Stimulated activated memory B cell treated with anti-CD40 and anti-IgM and Interleukin-4, amounts not matched to agents 10 μg/mL and 1 μg/mL and 100 μg/mL, for 72 hours (primary cell): ENCODE results near the gene NFATC2IP.
"Not testable (repeated sequence)": the region's sequence is repeated elsewhere in the genome, so short reads cannot be mapped to it uniquely, and the experiment has no call there.

Experiments
- ATAC-seq: fragments of 150-1000 bp; cut with Tn5 transposase; 2 replicates; pipeline ENCODE4 v1.10.0; 2021
- H3K27ac Mint-ChIP-seq: one replicate; pipeline ENCODE4 v1.8.0; 2022; ENCODE audit warnings: mild to moderate bottlenecking, mixed read lengths
- H3K27me3 Mint-ChIP-seq: one replicate; pipeline ENCODE4 v1.8.0; 2022; ENCODE audit warnings: mixed read lengths
- H3K36me3 Mint-ChIP-seq: one replicate; pipeline ENCODE4 v1.8.0; 2022; ENCODE audit warnings: mixed read lengths
- H3K4me1 Mint-ChIP-seq: one replicate; pipeline ENCODE4 v1.8.0; 2022; ENCODE audit warnings: mixed read lengths
- H3K4me3 Mint-ChIP-seq: one replicate; pipeline ENCODE4 v1.8.0; 2022; ENCODE audit warnings: mild to moderate bottlenecking, moderate library complexity, mixed read lengths
- H3K9me3 Mint-ChIP-seq: one replicate; pipeline ENCODE4 v1.8.0; 2022; ENCODE audit warnings: mixed read lengths

Gene NFATC2IP

DNA sequence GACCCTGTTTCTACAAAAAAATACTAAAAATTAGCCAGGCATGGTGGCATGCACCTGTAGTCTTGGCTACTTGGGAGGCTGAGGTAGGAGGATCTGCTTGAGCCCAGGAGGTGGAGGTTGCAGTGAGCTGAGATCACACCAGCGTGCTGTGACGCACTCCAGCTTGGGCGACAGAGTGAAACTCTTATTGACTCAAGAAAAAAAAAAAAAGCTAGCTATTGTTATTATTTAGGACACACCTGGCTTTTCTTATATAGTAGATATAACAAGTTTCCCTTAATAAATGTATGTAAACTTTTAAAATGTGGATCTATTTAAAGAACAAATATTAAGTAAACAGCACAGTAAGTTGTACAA lies 27.5 kb upstream of the NFATC2IP start:
- peaks cover 36% of the 10 kb centered on the region for H3K4me1 Mint-ChIP-seq
- no peak for ATAC-seq

DNA sequence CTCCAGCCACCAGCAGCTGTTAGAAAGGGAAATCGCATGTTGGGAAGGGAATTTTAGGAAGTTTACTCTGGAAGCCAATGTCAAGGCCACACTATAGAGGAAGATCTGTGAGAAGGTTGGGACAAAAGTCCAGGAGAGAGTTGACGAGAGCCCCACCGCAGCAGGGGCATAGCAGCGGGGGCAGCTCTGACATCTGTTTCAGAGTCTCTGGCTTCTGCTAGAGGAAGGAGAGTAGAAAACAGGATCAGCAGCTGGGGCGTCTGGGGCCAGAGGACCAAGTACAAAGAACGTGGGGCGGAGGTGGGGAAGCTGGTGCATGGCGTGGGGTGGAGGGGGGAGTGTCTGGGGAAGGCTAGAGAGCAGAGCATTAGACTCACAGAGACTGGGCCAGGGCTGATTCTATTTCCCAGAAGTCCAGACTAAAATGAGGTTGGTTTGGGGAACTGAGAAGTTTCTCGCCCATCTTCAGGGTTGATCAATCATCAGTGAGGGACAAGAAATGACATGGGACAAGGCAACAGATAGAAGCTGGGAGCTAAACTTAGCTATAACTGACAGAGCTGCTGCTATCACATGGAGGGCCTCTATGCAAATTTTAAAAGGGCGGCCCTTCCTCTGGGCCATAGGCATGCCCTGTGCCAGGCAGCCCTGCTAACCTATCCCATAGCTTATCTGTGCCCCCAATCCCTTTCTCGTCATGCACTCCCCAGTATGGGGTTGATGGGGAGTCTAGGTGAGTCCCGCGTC lies 26.9 kb upstream of the NFATC2IP start:
- Mint-ChIP-seq H3K27ac (peak overlapping the region; percentile 94), H3K27me3 (no peaks in the 10 kb centered on the region), H3K36me3 (peaks cover 19% of the 10 kb centered on the region), H3K4me3 (peak overlapping the region; percentile 93), H3K4me1 (peaks cover 36% of the 10 kb centered on the region), H3K9me3 (no peaks in the 10 kb centered on the region)
- peak; percentile 85 for ATAC-seq

More for the DNA sequence above, 27.5 kb upstream of the NFATC2IP start:
- no peaks in the 10 kb centered on the region for H3K9me3 Mint-ChIP-seq
- H3K4me3 Mint-ChIP-seq = peak overlapping the region; percentile 93
- H3K27ac Mint-ChIP-seq = peak overlapping the region; percentile 94
- no peaks in the 10 kb centered on the region for H3K27me3 Mint-ChIP-seq
- H3K36me3 Mint-ChIP-seq = peaks cover 20% of the 10 kb centered on the region

- no peak for ATAC-seq
- H3K4me1 Mint-ChIP-seq = peaks cover 36% of the 10 kb centered on the region
- H3K9me3 Mint-ChIP-seq = no peaks in the 10 kb centered on the region
- peak overlapping the region; percentile 94 for H3K27ac Mint-ChIP-seq
- H3K27me3 Mint-ChIP-seq = no peaks in the 10 kb centered on the region
- H3K4me3 Mint-ChIP-seq = peak overlapping the region; percentile 93
- H3K36me3 Mint-ChIP-seq = peaks cover 14% of the 10 kb centered on the region
These were observed 26.4 kb upstream of the NFATC2IP start for GRCh38 chr16:28924399-28924761.

GRCh38 chr16:28924762-28925385 lies 25.9 kb upstream of the NFATC2IP start, which contains the start of gene RABEP2:
Gene RABEP2 (minus strand): TSS chr16:28925238. CDS start chr16:28925163, 75 bp downstream.
- H3K27ac Mint-ChIP-seq = peak within 1 kb of the TSS; percentile 94
- ATAC-seq = peak; percentile 82
- H3K9me3 Mint-ChIP-seq = no peaks in the 10 kb centered on the region
- peak within 1 kb of the TSS; percentile 93 for H3K4me3 Mint-ChIP-seq
- peaks cover 9% of the 10 kb centered on the region for H3K36me3 Mint-ChIP-seq
- peaks cover 36% of the 10 kb centered on the region for H3K4me1 Mint-ChIP-seq
- no peaks in the 10 kb centered on the region for H3K27me3 Mint-ChIP-seq

DNA sequence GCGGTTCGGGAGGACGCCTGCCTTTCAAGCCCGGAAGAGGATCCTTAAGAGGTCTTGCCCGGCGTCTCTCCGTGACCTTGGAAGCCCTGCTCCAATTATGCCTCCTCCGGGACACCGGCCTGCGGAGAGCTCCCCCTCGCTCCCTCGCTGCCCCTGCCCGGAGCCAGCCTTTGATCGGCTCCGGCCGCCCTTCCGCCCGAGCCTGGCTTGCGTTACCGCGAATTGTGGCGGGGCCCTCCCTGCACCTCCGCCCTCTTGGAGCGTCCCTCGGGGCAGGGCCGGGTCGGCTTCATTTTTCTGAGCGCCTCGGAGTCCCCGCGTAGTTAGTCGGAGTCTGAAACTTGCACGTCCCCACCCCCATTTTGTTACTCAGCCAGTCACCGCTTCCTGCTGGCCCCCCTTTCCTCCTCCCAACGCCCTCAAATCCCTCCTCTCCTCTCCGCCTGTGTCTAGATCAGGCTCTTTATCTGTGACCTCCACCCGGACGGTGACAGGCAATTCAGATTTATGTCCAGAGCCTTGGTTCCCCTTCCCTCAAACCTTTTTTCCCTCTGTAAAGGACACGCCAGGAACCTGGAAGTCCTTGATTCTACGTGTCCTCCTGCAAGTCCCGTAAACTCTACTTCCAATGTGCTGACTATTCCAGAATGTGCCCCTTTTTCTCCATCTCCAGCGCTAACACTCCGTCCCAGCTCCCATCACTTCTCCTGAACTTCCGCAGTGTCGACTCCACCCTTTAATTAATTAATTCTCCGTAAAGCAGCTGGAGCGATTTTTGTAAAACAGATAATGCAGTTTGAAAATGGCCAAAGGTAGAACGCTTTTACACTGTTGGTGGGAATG lies 25.1 kb upstream of the NFATC2IP start:
- H3K36me3 Mint-ChIP-seq = peaks cover 7% of the 10 kb centered on the region
- H3K9me3 Mint-ChIP-seq = no peaks in the 10 kb centered on the region
- H3K4me3 Mint-ChIP-seq = peak overlapping the region; percentile 93
- ATAC-seq = peak; percentile 64
- H3K4me1 Mint-ChIP-seq = peaks cover 43% of the 10 kb centered on the region
- no peaks in the 10 kb centered on the region for H3K27me3 Mint-ChIP-seq
- H3K27ac Mint-ChIP-seq = peak overlapping the region; percentile 94

- not testable (repeated sequence) for H3K27me3 Mint-ChIP-seq, H3K9me3 Mint-ChIP-seq, H3K36me3 Mint-ChIP-seq, ATAC-seq
- H3K4me3 Mint-ChIP-seq = peak overlapping the region; percentile 93
- H3K4me1 Mint-ChIP-seq = peaks cover 46% of the 10 kb centered on the region
- peak overlapping the region; percentile 94 for H3K27ac Mint-ChIP-seq
These were observed 24.5 kb upstream of the NFATC2IP start for GRCh38 chr16:28926284-28926683.

DNA sequence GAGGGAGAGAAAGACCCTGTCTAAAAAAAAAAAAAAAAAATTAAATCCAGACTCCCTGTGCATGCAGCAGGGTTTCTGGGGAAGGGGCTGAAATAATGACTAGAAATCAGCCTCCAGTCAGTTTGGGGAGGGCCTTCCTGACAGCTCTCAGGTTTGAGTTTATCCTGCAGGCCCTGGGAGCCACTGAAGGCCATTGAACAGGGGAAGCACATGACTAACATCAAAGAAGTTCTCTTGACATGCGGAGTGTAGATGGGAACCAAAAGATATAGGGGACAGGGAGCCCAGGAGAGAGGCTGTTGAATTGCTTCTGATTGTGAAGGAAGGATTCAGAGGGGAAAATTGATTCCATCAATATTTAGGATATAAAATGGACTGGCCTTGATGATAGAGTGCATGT lies 22.9 kb upstream of the NFATC2IP start:
- Mint-ChIP-seq H3K9me3 (no peaks in the 10 kb centered on the region), H3K27me3 (no peaks in the 10 kb centered on the region), H3K36me3 (peaks cover 12% of the 10 kb centered on the region), H3K4me1 (peaks cover 46% of the 10 kb centered on the region), H3K4me3 (no peak overlapping the region), H3K27ac (peak overlapping the region; percentile 42)
- no peak for ATAC-seq

GRCh38 chr16:28930203-28930602 lies 20.5 kb upstream of the NFATC2IP start:
- peaks cover 46% of the 10 kb centered on the region for H3K4me1 Mint-ChIP-seq
- H3K9me3 Mint-ChIP-seq = no peaks in the 10 kb centered on the region
- no peak for ATAC-seq
- no peak overlapping the region for H3K4me3 Mint-ChIP-seq
- peaks cover 31% of the 10 kb centered on the region for H3K36me3 Mint-ChIP-seq
- H3K27me3 Mint-ChIP-seq = no peaks in the 10 kb centered on the region
- H3K27ac Mint-ChIP-seq = peak overlapping the region; percentile 94

DNA sequence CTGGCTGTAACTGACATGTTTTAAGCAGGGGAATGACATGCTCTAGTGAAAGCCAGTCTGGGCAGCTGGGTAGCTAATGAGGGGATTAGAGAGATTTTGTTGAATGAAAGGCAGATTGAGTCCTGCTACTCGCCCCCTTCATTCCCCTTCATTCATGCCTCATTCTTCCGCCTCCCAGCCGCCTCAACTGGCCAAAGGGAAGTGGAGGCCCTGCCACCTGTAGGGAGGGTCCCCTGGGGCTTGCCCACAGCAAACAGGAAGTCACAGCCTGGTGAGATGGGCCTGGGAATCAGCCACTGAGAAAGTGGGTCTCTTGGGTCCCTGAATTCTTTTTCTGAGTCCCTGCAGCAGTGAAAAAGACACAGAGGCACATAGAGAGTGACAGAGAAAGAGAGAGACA lies 20.1 kb upstream of the NFATC2IP start:
- Mint-ChIP-seq H3K9me3 (no peaks in the 10 kb centered on the region), H3K36me3 (peaks cover 36% of the 10 kb centered on the region), H3K27ac (peak overlapping the region; percentile 94), H3K4me3 (peak overlapping the region; percentile 66), H3K27me3 (no peaks in the 10 kb centered on the region), H3K4me1 (peaks cover 51% of the 10 kb centered on the region)
- ATAC-seq = peak; percentile 83

DNA sequence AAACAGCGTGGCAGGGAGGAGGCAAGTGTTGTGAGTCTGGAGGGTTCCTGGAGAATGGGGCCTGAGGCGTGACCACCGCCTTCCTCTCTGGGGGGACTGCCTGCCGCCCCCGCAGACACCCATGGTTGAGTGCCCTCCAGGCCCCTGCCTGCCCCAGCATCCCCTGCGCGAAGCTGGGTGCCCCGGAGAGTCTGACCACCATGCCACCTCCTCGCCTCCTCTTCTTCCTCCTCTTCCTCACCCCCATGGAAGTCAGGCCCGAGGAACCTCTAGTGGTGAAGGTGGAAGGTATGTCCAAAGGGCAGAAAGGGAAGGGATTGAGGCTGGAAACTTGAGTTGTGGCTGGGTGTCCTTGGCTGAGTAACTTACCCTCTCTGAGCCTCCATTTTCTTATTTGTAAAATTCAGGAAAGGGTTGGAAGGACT lies 18.9 kb upstream of the NFATC2IP start, which contains the start of gene CD19:
TSS of gene CD19 (plus strand) at position 171 of the 425 bp plus-strand sequence. CDS start at position 201, 30 bp downstream.
- Mint-ChIP-seq H3K4me1 (peaks cover 62% of the 10 kb centered on the region), H3K27me3 (no peaks in the 10 kb centered on the region), H3K4me3 (peak within 1 kb of the TSS; percentile 98), H3K9me3 (no peaks in the 10 kb centered on the region), H3K36me3 (peaks cover 47% of the 10 kb centered on the region), H3K27ac (peak within 1 kb of the TSS; percentile 94)
- ATAC-seq = peak; percentile 84

DNA sequence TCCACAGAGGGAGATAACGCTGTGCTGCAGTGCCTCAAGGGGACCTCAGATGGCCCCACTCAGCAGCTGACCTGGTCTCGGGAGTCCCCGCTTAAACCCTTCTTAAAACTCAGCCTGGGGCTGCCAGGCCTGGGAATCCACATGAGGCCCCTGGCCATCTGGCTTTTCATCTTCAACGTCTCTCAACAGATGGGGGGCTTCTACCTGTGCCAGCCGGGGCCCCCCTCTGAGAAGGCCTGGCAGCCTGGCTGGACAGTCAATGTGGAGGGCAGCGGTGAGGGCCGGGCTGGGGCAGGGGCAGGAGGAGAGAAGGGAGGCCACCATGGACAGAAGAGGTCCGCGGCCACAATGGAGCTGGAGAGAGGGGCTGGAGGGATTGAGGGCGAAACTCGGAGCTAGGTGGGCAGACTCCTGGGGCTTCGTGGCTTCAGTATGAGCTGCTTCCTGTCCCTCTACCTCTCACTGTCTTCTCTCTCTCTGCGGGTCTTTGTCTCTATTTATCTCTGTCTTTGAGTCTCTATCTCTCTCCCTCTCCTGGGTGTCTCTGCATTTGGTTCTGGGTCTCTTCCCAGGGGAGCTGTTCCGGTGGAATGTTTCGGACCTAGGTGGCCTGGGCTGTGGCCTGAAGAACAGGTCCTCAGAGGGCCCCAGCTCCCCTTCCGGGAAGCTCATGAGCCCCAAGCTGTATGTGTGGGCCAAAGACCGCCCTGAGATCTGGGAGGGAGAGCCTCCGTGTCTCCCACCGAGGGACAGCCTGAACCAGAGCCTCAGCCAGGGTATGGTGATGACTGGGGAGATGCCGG lies 18.2 kb upstream of the NFATC2IP start:
- no peaks in the 10 kb centered on the region for H3K9me3 Mint-ChIP-seq
- ATAC-seq = peak; percentile 42
- peaks cover 65% of the 10 kb centered on the region for H3K4me1 Mint-ChIP-seq
- H3K27ac Mint-ChIP-seq = peak overlapping the region; percentile 94
- peak overlapping the region; percentile 98 for H3K4me3 Mint-ChIP-seq
- no peaks in the 10 kb centered on the region for H3K27me3 Mint-ChIP-seq
- H3K36me3 Mint-ChIP-seq = peaks cover 54% of the 10 kb centered on the region

- Mint-ChIP-seq H3K27ac (peak overlapping the region; percentile 94), H3K9me3 (no peaks in the 10 kb centered on the region), H3K4me3 (peak overlapping the region; percentile 98), H3K27me3 (no peaks in the 10 kb centered on the region), H3K36me3 (peaks cover 61% of the 10 kb centered on the region), H3K4me1 (peaks cover 65% of the 10 kb centered on the region)
- no peak for ATAC-seq
These were observed 17.6 kb upstream of the NFATC2IP start for GRCh38 chr16:28933171-28933570.

DNA sequence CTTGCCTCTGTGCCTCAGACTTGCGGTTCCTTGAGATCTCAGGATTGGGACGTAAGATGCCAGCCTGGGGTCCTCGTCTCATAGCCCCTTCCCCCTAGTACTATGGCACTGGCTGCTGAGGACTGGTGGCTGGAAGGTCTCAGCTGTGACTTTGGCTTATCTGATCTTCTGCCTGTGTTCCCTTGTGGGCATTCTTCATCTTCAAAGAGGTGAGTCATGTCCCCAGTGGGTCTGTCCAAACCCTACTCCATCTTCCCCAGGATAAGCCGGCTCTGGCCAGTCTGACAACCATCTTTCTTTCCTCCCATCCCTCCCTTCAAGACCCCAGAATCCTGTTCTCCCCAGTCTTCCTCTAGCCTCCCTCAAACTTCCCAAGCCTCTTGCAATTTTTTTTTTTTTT lies 15.4 kb upstream of the NFATC2IP start:
- no peak for ATAC-seq
- no peaks in the 10 kb centered on the region for H3K9me3 Mint-ChIP-seq
- H3K27me3 Mint-ChIP-seq = no peaks in the 10 kb centered on the region
- peaks cover 71% of the 10 kb centered on the region for H3K4me1 Mint-ChIP-seq
- peaks cover 74% of the 10 kb centered on the region for H3K36me3 Mint-ChIP-seq
- peak overlapping the region; percentile 94 for H3K27ac Mint-ChIP-seq
- H3K4me3 Mint-ChIP-seq = peak overlapping the region; percentile 15

DNA sequence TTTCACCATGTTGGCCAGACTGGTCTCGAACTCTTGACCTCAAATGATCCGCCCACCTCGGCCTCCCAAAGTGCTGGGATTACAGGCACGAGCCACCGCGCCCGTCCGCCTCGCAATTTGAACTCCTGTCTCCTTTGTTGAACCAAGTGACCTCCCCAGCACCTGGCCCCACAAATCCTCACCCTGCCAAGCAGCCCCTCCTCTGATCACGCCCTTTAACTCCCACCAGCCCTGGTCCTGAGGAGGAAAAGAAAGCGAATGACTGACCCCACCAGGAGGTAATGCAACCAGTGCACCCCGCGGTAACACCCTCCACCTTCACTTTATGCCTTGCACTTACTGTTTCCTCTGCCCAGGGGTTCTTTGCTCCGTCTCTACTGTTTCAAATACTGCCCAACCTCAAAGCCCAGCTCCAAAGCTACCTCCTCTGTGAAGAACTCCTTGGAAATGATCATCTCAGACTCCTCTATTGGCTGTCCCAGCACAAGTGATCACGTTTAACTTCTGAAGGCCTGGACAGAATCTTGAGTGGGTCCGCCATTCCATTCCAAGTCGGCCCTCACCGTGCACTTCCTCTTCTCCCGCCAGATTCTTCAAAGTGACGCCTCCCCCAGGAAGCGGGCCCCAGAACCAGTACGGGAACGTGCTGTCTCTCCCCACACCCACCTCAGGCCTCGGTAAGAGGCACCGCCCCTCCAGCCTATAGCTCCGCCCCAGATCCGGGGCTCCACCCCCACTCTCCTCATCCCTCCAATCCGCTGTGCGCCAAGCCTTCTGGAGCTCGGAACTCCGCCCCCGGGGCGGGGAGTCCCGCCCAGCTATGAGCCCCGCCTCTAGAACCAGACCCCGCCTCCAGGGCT lies 14.6 kb upstream of the NFATC2IP start:
- Mint-ChIP-seq H3K4me1 (peaks cover 63% of the 10 kb centered on the region), H3K36me3 (peaks cover 74% of the 10 kb centered on the region), H3K27me3 (no peaks in the 10 kb centered on the region), H3K9me3 (no peaks in the 10 kb centered on the region), H3K27ac (peak overlapping the region; percentile 94), H3K4me3 (peak overlapping the region; percentile 43)
- peak; percentile 88 for ATAC-seq
